H1 (cell line): Measurements from ENCODE around the gene THEMIS. TPM values are rescaled to one million over a fixed set of nuclear protein-coding genes. Genes with fewer than 3 reads are reported as not detected.
A peak's percentile ranks its signal among the peaks of the same experiment; 100 is the strongest.
"Not testable (repeated sequence)": the region's sequence is repeated elsewhere in the genome, so short reads cannot be mapped to it uniquely, and the experiment has no call there.

Experiments
- CTCF ChIA-PET: fragments of 300-600 bp; sonication (Branson Sonifier 250); formaldehyde crosslinking; loops from one replicate; lab custom pipeline; 2021; ENCODE audit not compliant: partially characterized antibody; lab: Charles Lee
- POLR2A ChIA-PET: fragments of 300-600 bp; sonication (Branson Sonifier 250); formaldehyde crosslinking; loops from one replicate; lab custom pipeline; 2021; ENCODE audit warnings: inconsistent platforms; ENCODE audit not compliant: partially characterized antibody; lab: Charles Lee
- DNase-seq, 2 experiments: peaks; one replicate each; pipeline versions ENCODE4 v3.0.0 to v3.0.0-alpha.2; 2010 to 2022; ENCODE audit warnings: low spot score in 2 of 2, low read depth in 1 of 2, mixed read lengths in 1 of 2
- FAIRE-seq: peaks from 2 replicates; lab custom pipeline; 2011; peaks lifted over from hg19 to GRCh38; lab: Jason Lieb, UNC
- H2AFZ ChIP-seq: 2 replicates; pipeline ENCODE4 v1.8.1; 2012; ENCODE audit warnings: low read length, inconsistent platforms
- H2AK5ac ChIP-seq: 2 replicates; pipeline ENCODE4 v1.6.1; 2013; ENCODE audit warnings: low read depth, low read length
- H2BK120ac ChIP-seq: replicated peaks from 2 replicates; pipeline ENCODE3; 2013; ENCODE audit warnings: low read depth, low read length, inconsistent platforms
- H2BK12ac ChIP-seq: 2 replicates; pipeline ENCODE4 v1.6.1; 2013; ENCODE audit warnings: low read depth, low read length
- H2BK15ac ChIP-seq: 2 replicates; pipeline ENCODE4 v1.6.1; 2013; ENCODE audit warnings: low read length
- H2BK20ac ChIP-seq: 2 replicates; pipeline ENCODE4 v1.6.1; 2013; ENCODE audit warnings: low read length
- H2BK5ac ChIP-seq: 2 replicates; pipeline ENCODE4 v1.6.1; 2013; ENCODE audit warnings: low read depth, low read length
- H3K14ac ChIP-seq: 2 replicates; pipeline ENCODE4 v1.6.1; 2013; ENCODE audit warnings: inconsistent platforms; ENCODE audit not compliant: insufficient read length
- H3K18ac ChIP-seq: 2 replicates; pipeline ENCODE4 v1.6.1; 2013; ENCODE audit warnings: low read length; ENCODE audit errors: extremely low read depth
- H3K23ac ChIP-seq: 2 replicates; pipeline ENCODE4 v1.6.1; 2013; ENCODE audit warnings: inconsistent platforms; ENCODE audit not compliant: insufficient read length
- H3K23me2 ChIP-seq: 2 replicates; pipeline ENCODE4 v1.6.1; 2013; ENCODE audit warnings: low read depth, low read length
- H3K27ac ChIP-seq: 2 replicates; pipeline ENCODE4 v1.6.1; 2011; ENCODE audit warnings: low read depth, low read length, inconsistent platforms
- H3K27me3 ChIP-seq, 4 experiments: replicated peaks in 1 of 4; 1 replicate in 1 of 4; 2 replicates in 3 of 4; pipeline versions ENCODE4 v1.6.1 to v1.8.1; 2011 to 2013; ENCODE audit warnings: low read length in 3 of 4, mild to moderate bottlenecking in 3 of 4, inconsistent platforms in 2 of 4, mixed read lengths in 2 of 4, moderate library complexity in 1 of 4; ENCODE audit not compliant: control insufficient read depth in 3 of 4, insufficient read depth in 3 of 4; ENCODE audit errors: extremely low read depth in 1 of 4
- H3K36me3 ChIP-seq, 4 experiments: 2 replicates each; pipeline versions ENCODE4 v1.6.1 to v1.8.1; 2011 to 2013; ENCODE audit warnings: mild to moderate bottlenecking in 4 of 4, low read length in 3 of 4, moderate library complexity in 2 of 4, control low read depth in 1 of 4, inconsistent platforms in 1 of 4; ENCODE audit not compliant: insufficient read depth in 4 of 4, control insufficient read depth in 2 of 4
- H3K4ac ChIP-seq: replicated peaks from 2 replicates; pipeline ENCODE3; 2013; ENCODE audit warnings: low read length, low read depth, mixed read lengths, inconsistent platforms; ENCODE audit not compliant: insufficient read length
- H3K4me1 ChIP-seq, 4 experiments: replicated peaks in 1 of 4; 1 replicate in 1 of 4; 2 replicates in 3 of 4; pipeline versions ENCODE4 v1.6.1 to v1.8.1; 2011 to 2013; ENCODE audit warnings: low read length in 3 of 4, inconsistent platforms in 2 of 4, mixed read lengths in 1 of 4; ENCODE audit not compliant: insufficient read depth in 4 of 4, control insufficient read depth in 3 of 4
- H3K4me2 ChIP-seq, 2 experiments: 2 replicates each; pipeline versions ENCODE4 v1.6.1 to v1.8.1; 2011 to 2013; ENCODE audit warnings: low read depth in 2 of 2, low read length in 2 of 2, control low read depth in 1 of 2, inconsistent platforms in 1 of 2, mild to moderate bottlenecking in 1 of 2; ENCODE audit not compliant: insufficient read depth in 1 of 2
- H3K4me3 ChIP-seq, 4 experiments: fragments of 200-600, 300-600 bp in 1 of 4; sonication (generic), shearing (Covaris generic), sonication (Bioruptor Twin) in 1 of 4; 2 replicates each; pipeline versions ENCODE4 v1.5.1 to v1.8.1; 2011 to 2016; ENCODE audit warnings: low read length in 4 of 4, low read depth in 3 of 4, control low read depth in 2 of 4, inconsistent platforms in 2 of 4, mild to moderate bottlenecking in 2 of 4, mixed read lengths in 1 of 4, moderate library complexity in 1 of 4; ENCODE audit not compliant: insufficient read depth in 2 of 4; ENCODE audit errors: extremely low read depth in 1 of 4
- H3K56ac ChIP-seq: replicated peaks from 2 replicates; pipeline ENCODE3; 2013; ENCODE audit warnings: low read depth, mild to moderate bottlenecking, mixed read lengths, low read length, inconsistent platforms; ENCODE audit not compliant: insufficient read length
- H3K79me1 ChIP-seq: 2 replicates; pipeline ENCODE4 v1.6.1; 2013; ENCODE audit warnings: low read depth, low read length, control low read depth
- H3K79me2 ChIP-seq, 2 experiments: 2 replicates each; pipeline versions ENCODE4 v1.6.1 to v1.8.1; 2012 to 2013; ENCODE audit warnings: low read length in 2 of 2, mild to moderate bottlenecking in 2 of 2, inconsistent platforms in 1 of 2; ENCODE audit not compliant: insufficient read depth in 2 of 2, control insufficient read depth in 1 of 2
- H3K9ac ChIP-seq, 4 experiments: replicated peaks in 1 of 4; 1 replicate in 1 of 4; 2 replicates in 3 of 4; pipeline versions ENCODE4 v1.6.1 to v1.8.1; 2011 to 2013; ENCODE audit warnings: low read depth in 3 of 4, low read length in 3 of 4, control low read depth in 2 of 4, mild to moderate bottlenecking in 2 of 4, moderate library complexity in 2 of 4, inconsistent platforms in 1 of 4; ENCODE audit errors: extremely low read depth in 1 of 4
- H3K9me3 ChIP-seq, 2 experiments: 2 replicates each; pipeline versions ENCODE4 v1.6.1 to v1.8.1; 2012 to 2013; ENCODE audit warnings: mild to moderate bottlenecking in 2 of 2, moderate library complexity in 2 of 2, control low read depth in 1 of 2, inconsistent platforms in 1 of 2, low read depth in 1 of 2, low read length in 1 of 2, mixed read lengths in 1 of 2; ENCODE audit not compliant: insufficient read depth in 2 of 2
- H4K20me1 ChIP-seq, 2 experiments: replicated peaks in 1 of 2; 2 replicates each; pipeline versions ENCODE3 to v1.8.1; 2011 to 2013; ENCODE audit warnings: inconsistent platforms in 2 of 2, low read length in 2 of 2, mild to moderate bottlenecking in 1 of 2; ENCODE audit not compliant: insufficient read depth in 2 of 2, control insufficient read depth in 1 of 2
- H4K5ac ChIP-seq: 2 replicates; pipeline ENCODE4 v1.6.1; 2013; ENCODE audit warnings: low read length, low read depth, mixed read lengths, inconsistent platforms; ENCODE audit not compliant: insufficient read length
- H4K8ac ChIP-seq: 2 replicates; pipeline ENCODE4 v1.8.0; 2013; ENCODE audit warnings: mild to moderate bottlenecking, moderate library complexity, low read length, inconsistent platforms; ENCODE audit not compliant: insufficient read depth; ENCODE audit errors: extremely low read depth
- H4K91ac ChIP-seq: replicated peaks from 2 replicates; pipeline ENCODE3; 2013; ENCODE audit warnings: low read length, mixed read lengths, inconsistent platforms; ENCODE audit not compliant: insufficient read length
- CHD1 ChIP-seq: IDR thresholded peaks from 2 replicates; pipeline ENCODE4 v1.6.1; 2012; ENCODE audit warnings: low read depth, low read length, improper control_type of control experiment
- polyA plus RNA-seq, 7 experiments: library from polyadenylated mRNA; depleted of rRNA in 3 of 7; stranded (reverse) in 5 of 7; unstranded in 2 of 7; fragments of >200 nt in 5 of 7; fragments of 200-250 nt in 2 of 7; gene quantifications; 1 replicate in 5 of 7; 2 replicates in 1 of 7; 4 replicates in 1 of 7; pipeline versions ENCODE4 v1.2.1 to v1.2.3, GENCODE V29; 2011 to 2013; ENCODE audit warnings: missing spikeins in 2 of 7, mixed read lengths in 2 of 7
- total RNA-seq: library from RNA; stranded (reverse); fragmentation: NEBNext Ultra II Directional; extraction: Animal tissue kit (Norgen Biotek cat#: 25700); gene quantifications from 2 replicates; pipeline ENCODE4 v1.2.1, GENCODE V29; 2021

THEMIS gene
- total and polyA plus RNA-seq, 2 of the 8 experiments (the other 6 are each of a cell fraction or from before 2014, with no cell fraction given): not detected

GRCh38 chr6:127884134-127884533 lies 16.7 kb downstream of the THEMIS start:
- Histone ChIP-seq H2BK120ac (no peak overlapping the region), H2BK20ac (no peak overlapping the region)

GRCh38 chr6:127881949-127882348 lies 18.9 kb downstream of the THEMIS start:
- H2BK12ac ChIP-seq, H2BK5ac ChIP-seq, POLR2A ChIA-PET, H2AFZ ChIP-seq, H3K14ac ChIP-seq, H3K23me2 ChIP-seq, H2AK5ac ChIP-seq, H4K20me1 ChIP-seq, H3K18ac ChIP-seq, H3K27me3 ChIP-seq, H2BK15ac ChIP-seq, H3K4me3 ChIP-seq, H4K91ac ChIP-seq, H3K4ac ChIP-seq, H2BK120ac ChIP-seq, H3K23ac ChIP-seq, FAIRE-seq, H3K56ac ChIP-seq, H4K5ac ChIP-seq, H4K8ac ChIP-seq, H2BK20ac ChIP-seq, H3K36me3 ChIP-seq, H3K9ac ChIP-seq, H3K27ac ChIP-seq, H3K9me3 ChIP-seq, H3K79me2 ChIP-seq, H3K4me2 ChIP-seq, DNase-seq, H3K79me1 ChIP-seq, H3K4me1 ChIP-seq: not testable (repeated sequence)
- CTCF ChIA-PET: interaction anchor here (0.9 kb wide), 1 partner anchor 10 kb away, joined by 3 read pairs; no protein-coding TSS in a partner anchor

More at GRCh38 chr6:127884134-127884533, 16.7 kb downstream of the THEMIS start:
- ChIA-PET CTCF (no interaction called here), POLR2A (no interaction called here)
- Histone ChIP-seq H4K8ac (no peak overlapping the region), H3K79me2 (no peaks in the 10 kb centered on the region), H3K56ac (no peak overlapping the region), H3K9me3 (no peaks in the 10 kb centered on the region), H3K27me3 (no peaks in the 10 kb centered on the region), H2AFZ (peak overlapping the region; percentile 57; the same call in 1 of the 2 replicates), H2BK5ac (no peak overlapping the region), H3K18ac (no peak overlapping the region), H2AK5ac (no peak overlapping the region), H2BK12ac (no peak overlapping the region), H3K23ac (no peak overlapping the region), H3K23me2 (no peaks in the 10 kb centered on the region), H3K36me3 (no peaks in the 10 kb centered on the region), H4K5ac (no peak overlapping the region), H3K9ac (no peak overlapping the region), H3K4me3 (no peak overlapping the region), H4K91ac (no peak overlapping the region), H3K27ac (no peak overlapping the region), H2BK15ac (no peak overlapping the region), H3K4me1 (no peaks in the 10 kb centered on the region; a peak in 3 of 7 replicates), H3K4me2 (no peak overlapping the region), H3K4ac (no peak overlapping the region), H4K20me1 (no peaks in the 10 kb centered on the region), H3K79me1 (no peaks in the 10 kb centered on the region), H3K14ac (no peak overlapping the region)
- TF ChIP-seq CHD1: no peak
- FAIRE-seq (no peak), DNase-seq (no peak)
